Measurements from ENCODE around the gene MSANTD7.
"Not testable (repeated sequence)": the region's sequence is repeated elsewhere in the genome, so short reads cannot be mapped to it uniquely, and the experiment has no call there.

The MSANTD7 gene

GRCh38 chr10:14806318-14806717, 31.8 kb upstream of the MSANTD7 start:
- Histone ChIP-seq H3K36me3 (no peaks in the 10 kb centered on the region), H3K27me3 (no peaks in the 10 kb centered on the region), H3K4me1 (no peaks in the 10 kb centered on the region), H3K4me3 (no peak overlapping the region), H3K9me3 (no peaks in the 10 kb centered on the region), H3K27ac (no peak overlapping the region)
- DNase-seq: no peak
- no peak for TF ChIP-seq CTCF (IDR thresholded peaks at IDR 0.05)
- intact Hi-C loops (cut with DNase I; ENCODE audit: low total_unique reads): no loop called here

GRCh38 chr10:14810969-14811953, 26.8 kb upstream of the MSANTD7 start:
- Histone ChIP-seq H3K27ac (no peak overlapping the region), H3K9me3 (no peaks in the 10 kb centered on the region), H3K4me3 (no peak overlapping the region), H3K36me3 (no peaks in the 10 kb centered on the region), H3K4me1 (no peaks in the 10 kb centered on the region), H3K27me3 (no peaks in the 10 kb centered on the region)
- no peak for DNase-seq
- TF ChIP-seq CTCF (IDR thresholded peaks at IDR 0.05): no peak
- intact Hi-C loops (cut with DNase I; ENCODE audit: low total_unique reads): no loop called here

- intact Hi-C loops (cut with DNase I; ENCODE audit: low total_unique reads): no loop called here
- TF ChIP-seq CTCF (IDR thresholded peaks at IDR 0.05): no peak
- Histone ChIP-seq H3K27me3 (no peaks in the 10 kb centered on the region), H3K36me3 (no peaks in the 10 kb centered on the region), H3K27ac (no peak overlapping the region), H3K4me1 (no peaks in the 10 kb centered on the region), H3K4me3 (no peak overlapping the region), H3K9me3 (no peaks in the 10 kb centered on the region)
- no peak for DNase-seq
These were observed 25.8 kb upstream of the MSANTD7 start for GRCh38 chr10:14812271-14812670.

- no peaks in the 10 kb centered on the region for H3K27me3 ChIP-seq
- DNase-seq: no peak
- H3K9me3 ChIP-seq: no peaks in the 10 kb centered on the region
- no peaks in the 10 kb centered on the region for H3K36me3 ChIP-seq
- no peak overlapping the region for H3K27ac ChIP-seq
- H3K4me1 ChIP-seq: peaks cover 0 to 8% (median 2%) of the 10 kb centered on the region in 4 donors
- no peak overlapping the region for H3K4me3 ChIP-seq
- intact Hi-C loops (cut with DNase I; ENCODE audit: low total_unique reads): no loop called here
- no peak for TF ChIP-seq CTCF (IDR thresholded peaks at IDR 0.05)
These were observed 22.4 kb upstream of the MSANTD7 start for GRCh38 chr10:14815681-14816080.

GRCh38 chr10:14816717-14817116, 21.4 kb upstream of the MSANTD7 start:
- H3K4me3 ChIP-seq; H3K27ac ChIP-seq; H3K4me1 ChIP-seq; H3K36me3 ChIP-seq; DNase-seq; H3K9me3 ChIP-seq; H3K27me3 ChIP-seq; intact Hi-C loops (cut with DNase I; ENCODE audit: low total_unique reads): not testable (repeated sequence)

GRCh38 chr10:14820010-14820774, 17.9 kb upstream of the MSANTD7 start:
- intact Hi-C loops (cut with DNase I; ENCODE audit: low total_unique reads): loop anchor here (5.0 kb wide), 2 partner anchors 283 to 323 kb away; no protein-coding TSS in a partner anchor
- DNase-seq: no peak
- Histone ChIP-seq H3K9me3 (no peaks in the 10 kb centered on the region), H3K27me3 (no peaks in the 10 kb centered on the region), H3K4me3 (no peak overlapping the region), H3K36me3 (no peaks in the 10 kb centered on the region), H3K27ac (no peak overlapping the region), H3K4me1 (peaks cover 0 to 8% (median 2%) of the 10 kb centered on the region in 4 donors)
- TF ChIP-seq CTCF (IDR thresholded peaks at IDR 0.05): no peak
